Endodermal cell (in vitro differentiated cells): ENCODE results near the gene RAB33B. TPM values are rescaled to one million over a fixed set of nuclear protein-coding genes. Genes with fewer than 3 reads are reported as not detected.

Experiments
- DNase-seq: peaks from one replicate; pipeline ENCODE4 v3.0.0-alpha.2; 2017
- H3K27ac ChIP-seq: 2 replicates; pipeline ENCODE4 v1.5.1; 2013; ENCODE audit warnings: mild to moderate bottlenecking, low read depth, low read length, moderate library complexity
- H3K27me3 ChIP-seq: 2 replicates; pipeline ENCODE4 v1.6.1; 2013; ENCODE audit warnings: mild to moderate bottlenecking, low read length, moderate library complexity; ENCODE audit not compliant: insufficient read depth, control insufficient read depth, poor library complexity, severe bottlenecking
- H3K36me3 ChIP-seq: 2 replicates; pipeline ENCODE4 v1.7.0; 2013; ENCODE audit warnings: mild to moderate bottlenecking, low read length, moderate library complexity; ENCODE audit not compliant: control insufficient read depth, insufficient read depth
- H3K4me1 ChIP-seq: one replicate; pipeline ENCODE4 v1.7.0; 2013; ENCODE audit warnings: low read length; ENCODE audit not compliant: control insufficient read depth, insufficient read depth
- H3K4me3 ChIP-seq: 2 replicates; pipeline ENCODE4 v1.5.1; 2013; ENCODE audit warnings: mild to moderate bottlenecking, low read length, moderate library complexity
- H3K9ac ChIP-seq: 2 replicates; pipeline ENCODE4 v1.6.1; 2013; ENCODE audit warnings: mild to moderate bottlenecking, low read length, moderate library complexity; ENCODE audit not compliant: poor library complexity, severe bottlenecking; ENCODE audit errors: extremely low read depth
- H3K9me3 ChIP-seq: 2 replicates; pipeline ENCODE4 v1.6.1; 2013; ENCODE audit warnings: mild to moderate bottlenecking, low read length, moderate library complexity; ENCODE audit not compliant: control insufficient read depth
- H3K27ac Mint-ChIP-seq: 2 replicates; pipeline ENCODE4 v1.8.0; 2020; ENCODE audit warnings: mixed read lengths
- H3K27me3 Mint-ChIP-seq: 2 replicates; pipeline ENCODE4 v1.8.0; 2021; ENCODE audit warnings: mild to moderate bottlenecking, mixed read lengths; ENCODE audit not compliant: insufficient read depth
- H3K36me3 Mint-ChIP-seq: 2 replicates; pipeline ENCODE4 v1.8.0; 2020; ENCODE audit warnings: low read depth, mixed read lengths
- H3K4me1 Mint-ChIP-seq: 2 replicates; pipeline ENCODE4 v1.8.0; 2020; ENCODE audit warnings: mixed read lengths
- H3K4me3 Mint-ChIP-seq: 2 replicates; pipeline ENCODE4 v1.8.0; 2020; ENCODE audit warnings: mild to moderate bottlenecking, moderate library complexity, mixed read lengths
- H3K9me3 Mint-ChIP-seq: 2 replicates; pipeline ENCODE4 v1.8.0; 2020; ENCODE audit warnings: mild to moderate bottlenecking, mixed read lengths
- WGBS, 2 experiments: methylation state at CpG; one replicate each; pipeline versions ENCODE4 v1.1.5 to v1.1.7; 2013; ENCODE audit warnings: missing lambda C conversion rate in 2 of 2, mixed read lengths in 1 of 2; ENCODE audit not compliant: insufficient coverage in 1 of 2, insufficient read length in 1 of 2; 5-methylcytosine and 5-hydroxymethylcytosine counted together
- total RNA-seq, 2 donors: library from RNA; stranded (reverse); fragmentation: NEBNext Ultra II Directional in 1 of 2; extraction: Animal tissue kit (Norgen Biotek cat#: 25700) in 1 of 2; gene quantifications; 2 replicates in 1 of 2; 3 replicates in 1 of 2; pipeline ENCODE4 v1.2.1, GENCODE V29; 2021
- TF ChIP-seq, protein P1 (sequence below): fragments of 200-600 bp; sonication (generic); conservative IDR thresholded peaks from 2 replicates; pipeline ENCODE4 v1.5.0; 2021; ENCODE audit warnings: antibody characterized with exemption, mild to moderate bottlenecking

The RAB33B gene
- total RNA-seq, 2 donors from 2014 or later = 8.7 to 11.4 TPM

DNA sequence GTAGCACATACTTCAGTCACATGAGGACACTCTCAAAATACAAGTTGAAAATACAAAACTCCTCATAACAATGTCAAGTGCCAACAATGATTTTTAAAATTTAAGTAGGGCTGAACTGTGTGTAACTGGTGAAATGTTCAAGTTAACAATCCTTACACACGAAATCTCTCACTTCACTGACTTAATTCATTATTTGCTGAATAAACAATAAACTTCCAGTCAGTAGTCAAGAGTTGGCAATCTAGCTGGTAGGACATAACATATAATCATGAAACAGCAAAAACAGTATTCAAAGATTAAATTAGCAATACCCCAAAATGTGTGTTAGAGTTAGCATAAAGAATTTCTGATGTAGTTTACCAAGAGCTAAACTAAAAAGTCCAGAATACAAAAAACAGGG lies 1.9 kb upstream of the RAB33B start:
- Histone ChIP-seq H3K9me3 (peaks cover 9% of the 10 kb centered on the region), H3K9ac (no peak overlapping the region), H3K27me3 (no peaks in the 10 kb centered on the region), H3K27ac (no peak overlapping the region), H3K4me3 (peak overlapping the region; percentile 97), H3K4me1 (no peaks in the 10 kb centered on the region), H3K36me3 (peaks cover 14% of the 10 kb centered on the region)
- Mint-ChIP-seq H3K9me3 (peaks cover 3% of the 10 kb centered on the region), H3K27me3 (no peaks in the 10 kb centered on the region), H3K4me1 (peaks cover 30% of the 10 kb centered on the region), H3K27ac (peak overlapping the region; percentile 99), H3K36me3 (peaks cover 27% of the 10 kb centered on the region), H3K4me3 (peak overlapping the region; percentile 91)
- TF ChIP-seq, protein P1, sequence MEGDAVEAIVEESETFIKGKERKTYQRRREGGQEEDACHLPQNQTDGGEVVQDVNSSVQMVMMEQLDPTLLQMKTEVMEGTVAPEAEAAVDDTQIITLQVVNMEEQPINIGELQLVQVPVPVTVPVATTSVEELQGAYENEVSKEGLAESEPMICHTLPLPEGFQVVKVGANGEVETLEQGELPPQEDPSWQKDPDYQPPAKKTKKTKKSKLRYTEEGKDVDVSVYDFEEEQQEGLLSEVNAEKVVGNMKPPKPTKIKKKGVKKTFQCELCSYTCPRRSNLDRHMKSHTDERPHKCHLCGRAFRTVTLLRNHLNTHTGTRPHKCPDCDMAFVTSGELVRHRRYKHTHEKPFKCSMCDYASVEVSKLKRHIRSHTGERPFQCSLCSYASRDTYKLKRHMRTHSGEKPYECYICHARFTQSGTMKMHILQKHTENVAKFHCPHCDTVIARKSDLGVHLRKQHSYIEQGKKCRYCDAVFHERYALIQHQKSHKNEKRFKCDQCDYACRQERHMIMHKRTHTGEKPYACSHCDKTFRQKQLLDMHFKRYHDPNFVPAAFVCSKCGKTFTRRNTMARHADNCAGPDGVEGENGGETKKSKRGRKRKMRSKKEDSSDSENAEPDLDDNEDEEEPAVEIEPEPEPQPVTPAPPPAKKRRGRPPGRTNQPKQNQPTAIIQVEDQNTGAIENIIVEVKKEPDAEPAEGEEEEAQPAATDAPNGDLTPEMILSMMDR = no peak
- DNase-seq = no peak
- WGBS, 2 experiments = 85 to 86% methylated on average over 1 of the region's 1 CpG

DNA sequence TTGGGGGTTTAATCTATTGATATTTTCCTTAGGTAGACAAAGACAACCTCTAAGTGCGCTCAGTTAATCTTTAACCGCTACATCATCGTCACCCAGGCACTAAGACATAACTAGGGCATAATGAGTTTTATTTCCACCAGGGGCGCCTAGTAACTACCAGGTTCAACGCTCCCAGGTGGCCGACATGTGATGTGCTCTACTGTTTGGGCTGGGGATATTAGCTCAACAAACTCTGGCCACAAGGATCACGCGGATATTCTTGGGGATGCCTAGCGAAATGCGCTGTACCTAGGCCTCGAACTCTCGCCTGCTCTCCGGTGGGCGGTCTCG lies 915 bp upstream of the RAB33B start:
- H3K4me1 ChIP-seq = peaks cover 2% of the 10 kb centered on the region
- 0 to 1% methylated on average over 7 to 15 of the region's 15 CpGs for WGBS, 2 experiments
- peak overlapping the region; percentile 87 for H3K9ac ChIP-seq
- peaks cover 9% of the 10 kb centered on the region for H3K9me3 ChIP-seq
- peak overlapping the region; percentile 99 for H3K27ac Mint-ChIP-seq
- H3K27me3 Mint-ChIP-seq = no peaks in the 10 kb centered on the region
- H3K36me3 Mint-ChIP-seq = peaks cover 22% of the 10 kb centered on the region
- no peaks in the 10 kb centered on the region for H3K27me3 ChIP-seq
- TF ChIP-seq, protein P1 = peak; percentile 68
- H3K4me1 Mint-ChIP-seq = peaks cover 38% of the 10 kb centered on the region
- H3K9me3 Mint-ChIP-seq = peaks cover 3% of the 10 kb centered on the region
- H3K4me3 Mint-ChIP-seq = peak overlapping the region; percentile 91
- H3K4me3 ChIP-seq = peak overlapping the region; percentile 97
- peaks cover 14% of the 10 kb centered on the region for H3K36me3 ChIP-seq
- no peak for DNase-seq
- H3K27ac ChIP-seq = peak overlapping the region; percentile 55

DNA sequence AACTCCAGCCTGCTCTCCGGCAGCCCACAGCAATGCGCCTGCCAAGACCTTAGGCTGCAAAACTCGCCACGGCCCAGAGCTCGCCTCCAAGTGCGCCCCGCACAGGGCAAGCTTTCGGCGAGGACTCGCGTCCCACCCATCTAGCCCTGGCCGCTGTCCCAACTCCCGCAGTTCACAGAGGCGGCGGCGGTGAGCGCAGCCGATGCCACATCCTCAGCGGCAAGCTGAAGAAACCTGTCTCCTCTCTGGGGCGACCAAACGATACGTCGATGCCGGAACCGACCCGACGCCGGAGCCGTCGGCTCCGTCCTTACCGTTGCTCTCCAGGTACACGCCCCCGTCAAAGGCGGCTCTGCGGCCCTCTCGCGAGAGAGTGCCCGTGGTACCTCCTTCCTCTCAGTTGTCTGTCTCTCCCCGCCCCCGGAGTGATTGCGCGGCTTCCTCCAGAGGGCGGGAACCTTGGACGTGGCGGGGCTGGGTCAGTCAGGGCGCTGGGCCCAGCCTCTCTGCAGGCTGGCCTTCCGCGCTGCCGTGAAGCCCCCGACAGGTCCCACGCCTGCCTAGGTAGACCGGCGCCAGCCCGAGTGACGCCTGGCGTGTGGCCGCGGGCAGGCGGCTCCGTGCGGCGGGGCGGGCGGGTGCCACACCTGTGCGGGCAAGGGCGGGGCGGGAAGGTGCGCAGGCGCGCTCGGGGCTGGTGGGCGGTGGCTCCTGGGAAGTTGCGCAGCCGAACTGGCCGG lies 380 bp upstream of the RAB33B start:
- H3K9ac ChIP-seq = peak overlapping the region; percentile 87
- WGBS, 2 experiments = 0% methylated on average over 23 to 76 of the region's 76 CpGs
- H3K4me3 ChIP-seq = peak overlapping the region; percentile 97
- peaks cover 43% of the 10 kb centered on the region for H3K4me1 Mint-ChIP-seq
- peaks cover 3% of the 10 kb centered on the region for H3K9me3 Mint-ChIP-seq
- peaks cover 9% of the 10 kb centered on the region for H3K9me3 ChIP-seq
- H3K36me3 ChIP-seq = peaks cover 14% of the 10 kb centered on the region
- H3K4me1 ChIP-seq = peaks cover 4% of the 10 kb centered on the region
- peak overlapping the region; percentile 91 for H3K4me3 Mint-ChIP-seq
- H3K27me3 ChIP-seq = no peaks in the 10 kb centered on the region
- TF ChIP-seq, protein P1 = peak; percentile 40
- H3K27ac Mint-ChIP-seq = peak overlapping the region; percentile 99
- peak overlapping the region; percentile 55 for H3K27ac ChIP-seq
- no peaks in the 10 kb centered on the region for H3K27me3 Mint-ChIP-seq
- peaks cover 21% of the 10 kb centered on the region for H3K36me3 Mint-ChIP-seq
- peak; percentile 99 for DNase-seq
